ENCODE measurements around the gene B4GALT2. TPM values are rescaled to one million over a fixed set of nuclear protein-coding genes. Genes with fewer than 3 reads are reported as not detected.

B4GALT2 gene
- total RNA-seq, 1 donor from 2014 or later = 93.2 TPM

- no peak for DNase-seq (ENCODE audit: low spot score in 2 of 2)
- peak overlapping the region; percentile 75 to 76 for H3K4me3 ChIP-seq
- TF ChIP-seq CTCF (IDR thresholded peaks at IDR 0.05) = peak in 1 of 3 experiments; percentile 32
- H3K9me3 ChIP-seq = no peaks in the 10 kb centered on the region
- peaks cover 6 to 19% of the 10 kb centered on the region in 2 donors for H3K4me1 ChIP-seq
- H3K27me3 ChIP-seq = no peaks in the 10 kb centered on the region
- peak overlapping the region; percentile 75 to 93 for H3K27ac ChIP-seq
- intact Hi-C loops (cut with DNase I) = loop anchor here (1.0 to 10.0 kb wide), 6 partner anchors 16 to 496 kb away; partner anchors contain the start of genes ATP6V0B, CCDC24, IPO13 and PTPRF
- no peaks in the 10 kb centered on the region for H3K36me3 ChIP-seq
These were observed 51.7 kb downstream of the B4GALT2 start for GRCh38 chr1:44030605-44031251.

- peak in 1 of 2 donors; percentile 81 for DNase-seq (ENCODE audit: low spot score in 2 of 2)
- H3K27me3 ChIP-seq = no peaks in the 10 kb centered on the region
- intact Hi-C loops (cut with DNase I) = loop anchor here (1.0 to 10.0 kb wide), 5 partner anchors 17 to 497 kb away; partner anchors contain the start of genes ATP6V0B, IPO13 and PTPRF
- H3K4me3 ChIP-seq = peak within 1 kb of the TSS; percentile 75 to 76
- peaks cover 14 to 26% of the 10 kb centered on the region in 2 donors for H3K4me1 ChIP-seq
- peak within 1 kb of the TSS; percentile 75 to 93 for H3K27ac ChIP-seq
- no peak for TF ChIP-seq CTCF (IDR thresholded peaks at IDR 0.05)
- H3K9me3 ChIP-seq = no peaks in the 10 kb centered on the region
- H3K36me3 ChIP-seq = no peaks in the 10 kb centered on the region
These were observed 52.5 kb downstream of the B4GALT2 start, which contains the start of gene SLC6A9 for GRCh38 chr1:44031252-44032169. Gene SLC6A9 (minus strand): TSS chr1:44031462. CDS start chr1:44024277, 7,185 bp downstream.

GRCh38 chr1:44032170-44032790 is 53.3 kb downstream of the B4GALT2 start:
- Histone ChIP-seq H3K36me3 (no peaks in the 10 kb centered on the region), H3K4me3 (no peak overlapping the region), H3K27me3 (no peaks in the 10 kb centered on the region), H3K27ac (peak overlapping the region; percentile 75 to 93), H3K4me1 (peaks cover 17 to 32% of the 10 kb centered on the region in 2 donors), H3K9me3 (no peaks in the 10 kb centered on the region)
- intact Hi-C loops (cut with DNase I) = loop anchor here (10.0 kb wide), 1 partner anchor 497 kb away; the partner anchor contains the start of gene PTPRF
- no peak for TF ChIP-seq CTCF (IDR thresholded peaks at IDR 0.05)
- no peak for DNase-seq (ENCODE audit: low spot score in 2 of 2)

- no peak for DNase-seq (ENCODE audit: low spot score in 2 of 2)
- no peaks in the 10 kb centered on the region for H3K9me3 ChIP-seq
- no peak overlapping the region for H3K4me3 ChIP-seq
- H3K27ac ChIP-seq = peak overlapping the region; percentile 52 to 93
- H3K36me3 ChIP-seq = no peaks in the 10 kb centered on the region
- H3K4me1 ChIP-seq = peaks cover 17 to 32% of the 10 kb centered on the region in 2 donors
- intact Hi-C loops (cut with DNase I) = loop anchor here (10.0 kb wide), 1 partner anchor 498 kb away; the partner anchor contains the start of gene PTPRF
- H3K27me3 ChIP-seq = no peaks in the 10 kb centered on the region
- TF ChIP-seq CTCF (IDR thresholded peaks at IDR 0.05) = no peak
These were observed 54.1 kb downstream of the B4GALT2 start for GRCh38 chr1:44033041-44033575.

- no peak overlapping the region for H3K4me3 ChIP-seq
- H3K4me1 ChIP-seq = peaks cover 17 to 32% of the 10 kb centered on the region in 2 donors
- no peak for DNase-seq (ENCODE audit: low spot score in 2 of 2)
- no peaks in the 10 kb centered on the region for H3K27me3 ChIP-seq
- no peaks in the 10 kb centered on the region for H3K9me3 ChIP-seq
- peak overlapping the region; percentile 25 to 52 for H3K27ac ChIP-seq
- no peaks in the 10 kb centered on the region for H3K36me3 ChIP-seq
- intact Hi-C loops (cut with DNase I) = loop anchor here (10.0 kb wide), 1 partner anchor 499 kb away; the partner anchor contains the start of gene PTPRF
- no peak for TF ChIP-seq CTCF (IDR thresholded peaks at IDR 0.05)
These were observed 54.7 kb downstream of the B4GALT2 start for GRCh38 chr1:44033756-44034155.
